HepG2 (cell line): ENCODE data around the gene PKP4. TPM values are rescaled to one million over a fixed set of nuclear protein-coding genes. Genes with fewer than 3 reads are reported as not detected.

Source experiments
- GMEB1 ChIP-seq: sonication (generic); formaldehyde crosslinking; IDR thresholded peaks from 2 replicates; pipeline ENCODE4 v1.5.1; 2020; ENCODE audit warnings: missing genetic modification reagents, mild to moderate bottlenecking, borderline replicate concordance
- MAFF ChIP-seq: IDR thresholded peaks from 2 replicates; pipeline ENCODE4 v1.6.1; 2011; ENCODE audit warnings: low read depth, low read length, improper control_type of control experiment
- PTBP1 ChIP-seq: fragments of 200-400 bp; formaldehyde crosslinking; IDR thresholded peaks from 2 replicates; pipeline ENCODE4 v1.6.1; 2018; ENCODE audit warnings: low read length, low read depth; ENCODE audit not compliant: poor library complexity, severe bottlenecking
- TCF12 ChIP-seq, 2 experiments: fragments of 450-650 bp in 1 of 2; sonication (generic) in 1 of 2; formaldehyde crosslinking in 1 of 2; IDR thresholded peaks; 2 replicates each; pipeline versions ENCODE4 v1.6.1 to v1.8.0; 2017 to 2022; ENCODE audit warnings: antibody characterized with exemption in 1 of 2, mild to moderate bottlenecking in 1 of 2, missing genetic modification reagents in 1 of 2, moderate library complexity in 1 of 2
- ZBTB25 ChIP-seq: IDR thresholded peaks from 2 replicates; pipeline ENCODE4 v1.6.1; 2018; ENCODE audit warnings: missing genetic modification reagents
- polyA plus RNA-seq, 8 experiments: library from polyadenylated mRNA; depleted of rRNA in 3 of 8; stranded (reverse) in 7 of 8; unstranded in 1 of 8; fragments of >200 nt; fragmentation: Illumina TruSeq in 4 of 8; extraction: Trizol in 4 of 8; gene quantifications; 2 replicates each; pipeline versions ENCODE4 v1.2.1 to v1.2.3, GENCODE V29; 2011 to 2016; ENCODE audit warnings: low read depth in 4 of 8, missing spikeins in 1 of 8, mixed read lengths in 1 of 8; ENCODE audit not compliant: insufficient read depth in 1 of 8
- total RNA-seq, 5 experiments: library from RNA; depleted of rRNA; stranded (reverse); fragments of >200 nt; fragmentation: Illumina TruSeq; extraction: Trizol; gene quantifications; 2 replicates each; pipeline ENCODE4 v1.2.3, GENCODE V29; 2016; ENCODE audit warnings: low read depth in 1 of 5
- TF ChIP-seq, protein P1 (sequence below): sonication (generic); formaldehyde crosslinking; IDR thresholded peaks from 2 replicates; pipeline ENCODE4 v1.4.0; 2020; ENCODE audit warnings: missing genetic modification reagents, low read depth, mild to moderate bottlenecking, borderline replicate concordance
- TF ChIP-seq, protein P2 (sequence below): IDR thresholded peaks from 2 replicates; pipeline ENCODE4 v1.6.1; 2016; ENCODE audit warnings: low read depth, control low read depth
- TF ChIP-seq, protein P3 (sequence below), 2 experiments: sonication (generic) in 1 of 2; formaldehyde crosslinking in 1 of 2; IDR thresholded peaks; 2 replicates each; pipeline versions ENCODE4 v1.5.1 to v1.6.1; 2011 to 2020; ENCODE audit warnings: borderline replicate concordance in 1 of 2, low read depth in 1 of 2, low read length in 1 of 2, mild to moderate bottlenecking in 1 of 2, missing genetic modification reagents in 1 of 2, moderate library complexity in 1 of 2

Gene PKP4
- total and polyA plus RNA-seq, 2 of the 13 experiments (the other 11 are each of a cell fraction or from before 2014, with no cell fraction given), result 80.9 to 90.5 TPM

DNA sequence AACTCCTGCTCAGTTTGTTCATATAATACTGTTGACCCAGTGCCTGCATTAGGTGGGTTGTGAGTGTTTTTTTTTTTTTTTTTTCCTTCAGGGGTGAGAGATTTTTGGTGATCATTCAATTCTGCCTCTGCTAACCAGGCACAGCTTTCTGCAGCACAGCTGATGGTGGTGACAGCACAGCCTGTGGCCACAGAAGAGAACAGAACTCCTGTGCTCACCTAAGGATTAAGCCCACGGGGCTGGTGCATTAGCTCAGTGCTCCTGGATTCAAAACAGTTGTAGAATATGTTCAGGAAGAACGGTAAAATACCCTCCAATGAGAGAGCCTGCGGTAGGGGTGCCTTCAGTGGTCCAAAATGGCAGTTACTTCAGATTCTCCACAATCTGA lies 42.0 kb downstream of the PKP4 start (continued):
- TF ChIP-seq, protein P1, sequence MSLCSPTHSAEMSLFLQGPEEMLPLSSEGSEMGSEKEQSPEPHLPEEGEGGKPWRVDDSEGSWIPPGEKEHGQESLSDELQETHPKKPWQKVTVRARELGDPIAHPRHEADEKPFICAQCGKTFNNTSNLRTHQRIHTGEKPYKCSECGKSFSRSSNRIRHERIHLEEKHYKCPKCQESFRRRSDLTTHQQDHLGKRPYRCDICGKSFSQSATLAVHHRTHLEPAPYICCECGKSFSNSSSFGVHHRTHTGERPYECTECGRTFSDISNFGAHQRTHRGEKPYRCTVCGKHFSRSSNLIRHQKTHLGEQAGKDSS, result no peak
- TF ChIP-seq, protein P2, sequence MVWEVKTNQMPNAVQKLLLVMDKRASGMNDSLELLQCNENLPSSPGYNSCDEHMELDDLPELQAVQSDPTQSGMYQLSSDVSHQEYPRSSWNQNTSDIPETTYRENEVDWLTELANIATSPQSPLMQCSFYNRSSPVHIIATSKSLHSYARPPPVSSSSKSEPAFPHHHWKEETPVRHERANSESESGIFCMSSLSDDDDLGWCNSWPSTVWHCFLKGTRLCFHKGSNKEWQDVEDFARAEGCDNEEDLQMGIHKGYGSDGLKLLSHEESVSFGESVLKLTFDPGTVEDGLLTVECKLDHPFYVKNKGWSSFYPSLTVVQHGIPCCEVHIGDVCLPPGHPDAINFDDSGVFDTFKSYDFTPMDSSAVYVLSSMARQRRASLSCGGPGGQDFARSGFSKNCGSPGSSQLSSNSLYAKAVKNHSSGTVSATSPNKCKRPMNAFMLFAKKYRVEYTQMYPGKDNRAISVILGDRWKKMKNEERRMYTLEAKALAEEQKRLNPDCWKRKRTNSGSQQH (CRISPR knock-in tag), result no peak
- TF ChIP-seq MAFF (no peak), PTBP1 (no peak), GMEB1 (CRISPR knock-in tag) (no peak), ZBTB25 (CRISPR knock-in tag) (no peak), TCF12 (IDR thresholded peaks at IDR 0.05) (no peak), TCF12 (CRISPR knock-in tag; IDR thresholded peaks at IDR 0.05) (no peak)
- TF ChIP-seq, protein P3, sequence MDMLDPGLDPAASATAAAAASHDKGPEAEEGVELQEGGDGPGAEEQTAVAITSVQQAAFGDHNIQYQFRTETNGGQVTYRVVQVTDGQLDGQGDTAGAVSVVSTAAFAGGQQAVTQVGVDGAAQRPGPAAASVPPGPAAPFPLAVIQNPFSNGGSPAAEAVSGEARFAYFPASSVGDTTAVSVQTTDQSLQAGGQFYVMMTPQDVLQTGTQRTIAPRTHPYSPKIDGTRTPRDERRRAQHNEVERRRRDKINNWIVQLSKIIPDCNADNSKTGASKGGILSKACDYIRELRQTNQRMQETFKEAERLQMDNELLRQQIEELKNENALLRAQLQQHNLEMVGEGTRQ (IDR thresholded peaks at IDR 0.05; ENCODE audit: low read depth, low read length), result no peak
- TF ChIP-seq, protein P3 (CRISPR knock-in tag; IDR thresholded peaks at IDR 0.05; ENCODE audit: borderline replicate concordance), result no peak
